Sigmoid colon (tissue), 7 donors: ENCODE results near the gene SRGAP1. TPM values are rescaled to one million over a fixed set of nuclear protein-coding genes. Genes with fewer than 3 reads are reported as not detected.
"Not testable (repeated sequence)": the region's sequence is repeated elsewhere in the genome, so short reads cannot be mapped to it uniquely, and the experiment has no call there.

ENCODE experiments used
- DNase-seq: peaks from one replicate; pipeline ENCODE4 v3.0.0-alpha.2; 2019
- H3K27ac ChIP-seq, 4 donors: fragments of 200-600 bp; sonication (generic); one replicate each; pipeline ENCODE4 v1.5.1; 2016 to 2019; ENCODE audit warnings: mild to moderate bottlenecking in 1 of 4
- H3K27me3 ChIP-seq, 3 donors: fragments of 200-600 bp; sonication (generic); one replicate each; pipeline ENCODE4 v1.5.1; 2019; ENCODE audit warnings: mild to moderate bottlenecking in 1 of 3
- H3K36me3 ChIP-seq, 4 donors: fragments of 200-600 bp; sonication (generic); one replicate each; pipeline ENCODE4 v1.5.1; 2016 to 2019
- H3K4me1 ChIP-seq, 4 donors: fragments of 200-600 bp; sonication (generic); one replicate each; pipeline ENCODE4 v1.5.1; 2017 to 2019
- H3K4me3 ChIP-seq, 4 donors: fragments of 200-600 bp; sonication (generic); one replicate each; pipeline ENCODE4 v1.5.1; 2017 to 2019; ENCODE audit warnings: mild to moderate bottlenecking in 2 of 4, moderate library complexity in 1 of 4
- H3K9me3 ChIP-seq, 4 donors: fragments of 200-600 bp in 3 of 4; sonication (generic) in 3 of 4; one replicate each; pipeline versions ENCODE4 v1.5.1 to v1.6.1; 2013 to 2019
- EP300 ChIP-seq, 4 donors: sonication (generic); formaldehyde crosslinking; IDR thresholded peaks; one replicate each; pipeline ENCODE4 v1.6.1; 2017; ENCODE audit warnings: antibody characterized with exemption in 4 of 4
- POLR2A ChIP-seq, 2 donors: fragments of 450-650 bp; IDR thresholded peaks; one replicate each; pipeline ENCODE4 v1.6.1; 2016; ENCODE audit warnings: antibody characterized with exemption in 2 of 2, mild to moderate bottlenecking in 2 of 2, moderate library complexity in 2 of 2
- POLR2AphosphoS5 ChIP-seq, 4 donors: sonication (generic); formaldehyde crosslinking; IDR thresholded peaks; one replicate each; pipeline ENCODE4 v1.6.1; 2017; ENCODE audit warnings: antibody characterized with exemption in 4 of 4
- WGBS, 2 donors: extraction: QIAGEN DNeasy Blood & Tissue Kit; methylation state at CpG; one replicate each; pipeline ENCODE4 v1.1.7; 2013; 5-methylcytosine and 5-hydroxymethylcytosine counted together
- intact Hi-C: fragments of 100-400 bp; cut with DNase I; formaldehyde crosslinking; loops from one replicate; pipeline ENCODE4 v1.15.1; 2023
- polyA plus RNA-seq, 3 donors: library from polyadenylated mRNA; stranded (reverse); fragments of 200-250 nt; gene quantifications; one replicate each; pipeline ENCODE4 v1.2.3, GENCODE V29; 2013
- total RNA-seq, 4 donors: library from RNA; depleted of rRNA; stranded (reverse); fragments of >200 nt; gene quantifications; one replicate each; pipeline ENCODE4 v1.1.0, GENCODE V29; 2016
- TF ChIP-seq, protein P1 (sequence below), 4 experiments: fragments of 450-650 bp in 3 of 4; fragments of 200-600 bp in 1 of 4; IDR thresholded peaks; one replicate each; pipeline ENCODE4 v1.5.1; 2016 to 2019; ENCODE audit warnings: antibody characterized with exemption in 4 of 4, mild to moderate bottlenecking in 3 of 4, moderate library complexity in 2 of 4
- donor health status: healthy with polysubstance abuse.
- donor health status: Bipolar disorder and iron deficiency.
- donor health status: healthy.

Gene SRGAP1
- total and polyA plus RNA-seq, 7 donors: 2.4 to 16.3 (median 5.4) TPM

DNA sequence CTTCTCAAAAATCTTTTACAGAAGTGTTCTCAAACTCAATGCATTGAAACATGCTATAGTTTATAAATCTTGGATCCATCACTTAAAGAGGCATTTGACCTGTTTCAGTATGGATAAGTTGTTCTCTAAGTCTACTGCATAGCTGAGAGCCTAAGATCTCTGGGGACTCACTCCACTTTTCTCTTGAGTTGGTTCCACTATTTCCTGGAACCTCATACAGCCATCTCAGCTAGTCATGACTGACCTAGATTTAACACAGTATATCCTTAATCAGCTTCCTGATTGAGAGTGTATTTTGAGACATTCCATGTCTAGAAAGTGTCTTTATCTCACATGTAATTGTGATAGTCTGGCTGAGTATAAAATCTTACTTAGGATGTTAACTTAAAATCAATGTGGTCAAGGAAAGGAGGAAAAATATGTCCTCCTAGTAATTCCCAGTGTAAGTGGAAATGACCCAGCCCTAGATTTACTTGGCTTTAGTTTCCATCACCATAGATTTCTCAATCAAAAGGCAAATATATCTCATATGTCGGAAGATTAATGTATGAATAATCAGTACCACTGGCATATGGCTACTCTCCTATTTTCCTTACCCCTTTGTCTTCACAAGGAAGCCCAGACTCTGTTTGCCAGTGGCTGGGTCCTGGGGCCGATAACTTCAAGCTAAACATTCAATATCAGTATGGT, 315.7 kb downstream of the SRGAP1 start:
- TF ChIP-seq, protein P1, sequence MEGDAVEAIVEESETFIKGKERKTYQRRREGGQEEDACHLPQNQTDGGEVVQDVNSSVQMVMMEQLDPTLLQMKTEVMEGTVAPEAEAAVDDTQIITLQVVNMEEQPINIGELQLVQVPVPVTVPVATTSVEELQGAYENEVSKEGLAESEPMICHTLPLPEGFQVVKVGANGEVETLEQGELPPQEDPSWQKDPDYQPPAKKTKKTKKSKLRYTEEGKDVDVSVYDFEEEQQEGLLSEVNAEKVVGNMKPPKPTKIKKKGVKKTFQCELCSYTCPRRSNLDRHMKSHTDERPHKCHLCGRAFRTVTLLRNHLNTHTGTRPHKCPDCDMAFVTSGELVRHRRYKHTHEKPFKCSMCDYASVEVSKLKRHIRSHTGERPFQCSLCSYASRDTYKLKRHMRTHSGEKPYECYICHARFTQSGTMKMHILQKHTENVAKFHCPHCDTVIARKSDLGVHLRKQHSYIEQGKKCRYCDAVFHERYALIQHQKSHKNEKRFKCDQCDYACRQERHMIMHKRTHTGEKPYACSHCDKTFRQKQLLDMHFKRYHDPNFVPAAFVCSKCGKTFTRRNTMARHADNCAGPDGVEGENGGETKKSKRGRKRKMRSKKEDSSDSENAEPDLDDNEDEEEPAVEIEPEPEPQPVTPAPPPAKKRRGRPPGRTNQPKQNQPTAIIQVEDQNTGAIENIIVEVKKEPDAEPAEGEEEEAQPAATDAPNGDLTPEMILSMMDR (IDR thresholded peaks at IDR 0.05): no peak
- TF ChIP-seq POLR2AphosphoS5 (IDR thresholded peaks at IDR 0.05) (no peak), POLR2A (IDR thresholded peaks at IDR 0.05) (no peak), EP300 (IDR thresholded peaks at IDR 0.05) (no peak)
- Histone ChIP-seq H3K4me1 (no peaks in the 10 kb centered on the region), H3K36me3 (no peaks in the 10 kb centered on the region), H3K27ac (no peak overlapping the region), H3K9me3 (no peaks in the 10 kb centered on the region), H3K27me3 (no peaks in the 10 kb centered on the region), H3K4me3 (no peak overlapping the region)
- DNase-seq: no peak
- WGBS, 2 donors: 93 to 95% methylated on average over 2 of the region's 2 CpGs
- intact Hi-C loops: no loop called here

DNA sequence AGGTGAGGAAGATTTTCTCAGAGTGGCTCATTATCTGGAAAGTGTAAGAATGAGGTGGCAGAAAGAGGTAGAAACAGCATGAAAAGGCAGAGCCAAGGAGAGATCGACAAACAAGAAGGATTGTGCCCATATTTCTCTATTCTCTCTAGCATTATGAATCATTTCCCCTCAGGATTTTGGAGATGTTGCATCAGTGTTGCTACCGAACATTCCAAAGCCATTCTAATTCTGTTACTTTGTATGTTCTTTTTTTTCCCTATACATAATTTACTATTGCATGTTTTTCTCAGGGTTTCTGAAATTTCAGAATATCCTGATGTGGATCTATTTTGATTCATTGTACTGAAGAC, 316.2 kb downstream of the SRGAP1 start:
- H3K27me3 ChIP-seq: no peaks in the 10 kb centered on the region
- WGBS, 2 donors: 88 to 93% methylated on average over 2 of the region's 2 CpGs
- intact Hi-C loops: no loop called here
- H3K27ac ChIP-seq: no peak overlapping the region
- TF ChIP-seq, protein P1 (IDR thresholded peaks at IDR 0.05): no peak
- TF ChIP-seq POLR2AphosphoS5 (IDR thresholded peaks at IDR 0.05) (no peak), POLR2A (IDR thresholded peaks at IDR 0.05) (no peak), EP300 (IDR thresholded peaks at IDR 0.05) (no peak)
- no peak for DNase-seq
- H3K4me1 ChIP-seq: no peaks in the 10 kb centered on the region
- no peaks in the 10 kb centered on the region for H3K36me3 ChIP-seq
- no peaks in the 10 kb centered on the region for H3K9me3 ChIP-seq
- H3K4me3 ChIP-seq: no peak overlapping the region

DNA sequence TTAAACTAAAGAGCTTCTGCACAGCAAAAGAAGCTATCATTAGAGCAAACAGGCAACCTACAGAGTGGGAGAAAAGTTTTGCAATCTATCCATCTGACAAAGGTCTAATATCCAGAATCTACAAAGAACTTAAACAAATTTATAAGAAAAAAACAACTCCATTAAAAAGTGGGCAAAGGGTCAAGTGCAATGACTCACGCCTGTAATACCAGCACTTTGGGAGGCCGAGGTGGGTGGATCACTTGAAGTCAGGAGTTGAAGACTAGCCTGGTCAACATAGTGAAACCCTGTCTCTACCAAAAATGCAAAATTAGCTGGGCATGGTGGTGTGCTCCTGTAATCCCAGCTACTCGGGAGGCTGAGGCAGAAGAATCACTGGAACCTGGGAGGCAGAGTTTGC, 322.1 kb downstream of the SRGAP1 start:
- H3K4me1 ChIP-seq, H3K27ac ChIP-seq, H3K4me3 ChIP-seq, intact Hi-C loops, H3K27me3 ChIP-seq, H3K9me3 ChIP-seq, DNase-seq, H3K36me3 ChIP-seq: not testable (repeated sequence)
- WGBS, 2 donors: 88% methylated on average over 3 of the region's 3 CpGs

DNA sequence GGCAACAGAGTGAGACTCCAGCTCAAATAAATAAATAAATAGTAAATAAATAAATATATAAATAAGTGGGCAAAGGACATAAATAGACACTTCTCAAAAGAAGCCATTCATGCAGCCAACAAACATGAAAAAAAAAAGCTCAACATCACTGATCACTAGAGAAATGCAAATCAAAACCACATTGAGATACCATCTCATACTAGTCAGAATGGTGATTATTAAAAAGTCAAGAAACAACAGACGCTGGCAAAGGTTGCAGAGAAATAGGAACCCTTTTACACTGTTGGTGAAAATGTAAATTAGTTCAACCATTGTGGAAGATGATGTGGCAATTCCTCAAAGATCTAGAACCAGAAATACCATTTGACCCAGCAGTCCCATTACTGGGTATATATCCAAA, 322.5 kb downstream of the SRGAP1 start:
- H3K27me3 ChIP-seq, H3K4me1 ChIP-seq, intact Hi-C loops, H3K27ac ChIP-seq, H3K4me3 ChIP-seq, H3K9me3 ChIP-seq, DNase-seq, H3K36me3 ChIP-seq: not testable (repeated sequence)
- 79 to 94% methylated on average over 1 of the region's 1 CpG for WGBS, 2 donors

DNA sequence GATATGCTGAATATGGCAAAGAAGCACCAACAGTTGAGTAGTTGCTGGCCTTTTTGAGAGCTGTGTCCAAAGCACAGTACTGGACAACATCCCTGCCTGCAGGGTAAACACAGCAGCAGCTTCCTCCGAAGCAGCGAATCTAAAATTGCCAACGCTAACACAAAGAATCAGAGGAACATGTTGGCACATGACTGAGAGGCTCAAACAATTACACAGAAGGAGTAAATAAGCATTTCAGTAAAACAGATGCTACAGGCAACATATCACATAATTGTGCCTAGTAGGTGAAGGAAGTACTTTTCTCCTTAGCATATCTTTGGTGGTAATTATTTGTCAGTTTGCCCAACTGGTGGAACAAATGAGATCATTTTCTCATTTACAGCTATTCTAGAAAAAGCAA, 325.5 kb downstream of the SRGAP1 start:
- TF ChIP-seq POLR2A (IDR thresholded peaks at IDR 0.05) (no peak), POLR2AphosphoS5 (IDR thresholded peaks at IDR 0.05) (no peak), EP300 (IDR thresholded peaks at IDR 0.05) (no peak)
- TF ChIP-seq, protein P1 (IDR thresholded peaks at IDR 0.05): no peak
- DNase-seq: no peak
- no peak overlapping the region for H3K4me3 ChIP-seq
- intact Hi-C loops: no loop called here
- no peaks in the 10 kb centered on the region for H3K4me1 ChIP-seq
- H3K9me3 ChIP-seq: no peaks in the 10 kb centered on the region
- no peaks in the 10 kb centered on the region for H3K36me3 ChIP-seq
- no peak overlapping the region for H3K27ac ChIP-seq
- 90 to 93% methylated on average over 3 of the region's 3 CpGs for WGBS, 2 donors
- no peaks in the 10 kb centered on the region for H3K27me3 ChIP-seq

DNA sequence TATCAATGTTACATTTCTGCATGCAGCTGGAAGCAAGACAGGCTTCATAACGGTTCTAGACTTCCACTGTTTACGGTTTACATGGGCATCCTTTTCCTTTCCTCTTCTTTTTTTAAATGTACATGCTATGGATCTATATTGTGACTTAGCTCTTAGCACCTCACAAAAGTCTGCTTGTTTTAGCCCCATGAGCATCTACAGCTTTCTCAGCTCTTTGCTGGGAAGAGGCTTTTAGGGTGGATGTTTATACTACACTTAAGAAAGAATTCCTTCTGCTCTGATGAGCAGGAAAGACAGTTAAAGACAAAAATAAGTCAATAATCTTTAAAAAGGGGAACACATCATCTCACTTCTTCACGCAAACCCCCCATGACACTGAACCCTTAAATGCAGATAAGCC, 326.2 kb downstream of the SRGAP1 start:
- Histone ChIP-seq H3K9me3 (no peaks in the 10 kb centered on the region), H3K4me1 (no peaks in the 10 kb centered on the region), H3K4me3 (no peak overlapping the region), H3K27ac (no peak overlapping the region), H3K36me3 (no peaks in the 10 kb centered on the region), H3K27me3 (no peaks in the 10 kb centered on the region)
- TF ChIP-seq, protein P1 (IDR thresholded peaks at IDR 0.05): no peak
- no peak for TF ChIP-seq EP300 (IDR thresholded peaks at IDR 0.05)
- no peak for TF ChIP-seq POLR2AphosphoS5 (IDR thresholded peaks at IDR 0.05)
- no peak for TF ChIP-seq POLR2A (IDR thresholded peaks at IDR 0.05)
- 72 to 77% methylated on average over 3 of the region's 3 CpGs for WGBS, 2 donors
- intact Hi-C loops: no loop called here
- no peak for DNase-seq
